SK-N-MC (cell line): Measurements from ENCODE around the gene TOPORS.

Experiments used
- EZH2 ChIP-seq: fragments of 200-600 bp; sonication (generic); IDR thresholded peaks from one replicate; pipeline ENCODE4 v1.6.1; 2017; ENCODE audit warnings: antibody characterized with exemption
- POLR2AphosphoS5 ChIP-seq: IDR thresholded peaks from 2 replicates; pipeline ENCODE4 v1.6.1; 2012; ENCODE audit warnings: mild to moderate bottlenecking, low read depth, low read length, borderline replicate concordance

DNA sequence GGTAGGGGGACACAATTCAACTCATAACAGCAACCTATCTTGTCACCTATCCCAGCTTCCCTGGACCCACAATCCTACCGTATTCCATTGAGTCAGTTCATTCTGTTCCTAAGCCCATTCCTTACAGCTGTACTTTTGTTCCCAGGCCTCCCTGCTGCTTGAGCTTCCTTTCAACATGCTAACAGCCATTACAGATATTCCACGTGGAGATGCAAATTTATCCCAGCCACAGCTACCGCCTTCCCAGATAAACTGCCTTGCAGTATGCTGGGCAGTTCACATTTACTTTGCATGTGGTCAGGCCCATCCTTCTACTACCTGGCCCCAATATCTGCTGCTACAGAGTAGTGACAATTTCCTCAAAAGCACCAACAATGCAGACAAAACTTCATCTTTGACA lies 49.4 kb downstream of the TOPORS start:
- TF ChIP-seq POLR2AphosphoS5 (no peak), EZH2 (no peak)
